H1 (cell line): ENCODE results near the gene ADD3. TPM values are rescaled to one million over a fixed set of nuclear protein-coding genes. Genes with fewer than 3 reads are reported as not detected.

Source experiments
- CTCF ChIA-PET: fragments of 300-600 bp; sonication (Branson Sonifier 250); formaldehyde crosslinking; loops from one replicate; lab custom pipeline; 2021; ENCODE audit not compliant: partially characterized antibody; lab: Charles Lee
- POLR2A ChIA-PET: fragments of 300-600 bp; sonication (Branson Sonifier 250); formaldehyde crosslinking; loops from one replicate; lab custom pipeline; 2021; ENCODE audit warnings: inconsistent platforms; ENCODE audit not compliant: partially characterized antibody; lab: Charles Lee
- DNase-seq, 2 experiments: peaks; one replicate each; pipeline versions ENCODE4 v3.0.0 to v3.0.0-alpha.2; 2010 to 2022; ENCODE audit warnings: low spot score in 2 of 2, low read depth in 1 of 2, mixed read lengths in 1 of 2
- FAIRE-seq: peaks from 2 replicates; lab custom pipeline; 2011; peaks lifted over from hg19 to GRCh38; lab: Jason Lieb, UNC
- H2AFZ ChIP-seq: 2 replicates; pipeline ENCODE4 v1.8.1; 2012; ENCODE audit warnings: low read length, inconsistent platforms
- H2AK5ac ChIP-seq: 2 replicates; pipeline ENCODE4 v1.6.1; 2013; ENCODE audit warnings: low read depth, low read length
- H2BK120ac ChIP-seq: replicated peaks from 2 replicates; pipeline ENCODE3; 2013; ENCODE audit warnings: low read depth, low read length, inconsistent platforms
- H2BK12ac ChIP-seq: 2 replicates; pipeline ENCODE4 v1.6.1; 2013; ENCODE audit warnings: low read depth, low read length
- H2BK15ac ChIP-seq: 2 replicates; pipeline ENCODE4 v1.6.1; 2013; ENCODE audit warnings: low read length
- H2BK20ac ChIP-seq: 2 replicates; pipeline ENCODE4 v1.6.1; 2013; ENCODE audit warnings: low read length
- H2BK5ac ChIP-seq: 2 replicates; pipeline ENCODE4 v1.6.1; 2013; ENCODE audit warnings: low read depth, low read length
- H3K14ac ChIP-seq: 2 replicates; pipeline ENCODE4 v1.6.1; 2013; ENCODE audit warnings: inconsistent platforms; ENCODE audit not compliant: insufficient read length
- H3K18ac ChIP-seq: 2 replicates; pipeline ENCODE4 v1.6.1; 2013; ENCODE audit warnings: low read length; ENCODE audit errors: extremely low read depth
- H3K23ac ChIP-seq: 2 replicates; pipeline ENCODE4 v1.6.1; 2013; ENCODE audit warnings: inconsistent platforms; ENCODE audit not compliant: insufficient read length
- H3K23me2 ChIP-seq: 2 replicates; pipeline ENCODE4 v1.6.1; 2013; ENCODE audit warnings: low read depth, low read length
- H3K27ac ChIP-seq: 2 replicates; pipeline ENCODE4 v1.6.1; 2011; ENCODE audit warnings: low read depth, low read length, inconsistent platforms
- H3K27me3 ChIP-seq, 4 experiments: replicated peaks in 1 of 4; 1 replicate in 1 of 4; 2 replicates in 3 of 4; pipeline versions ENCODE4 v1.6.1 to v1.8.1; 2011 to 2013; ENCODE audit warnings: low read length in 3 of 4, mild to moderate bottlenecking in 3 of 4, inconsistent platforms in 2 of 4, mixed read lengths in 2 of 4, moderate library complexity in 1 of 4; ENCODE audit not compliant: control insufficient read depth in 3 of 4, insufficient read depth in 3 of 4; ENCODE audit errors: extremely low read depth in 1 of 4
- H3K36me3 ChIP-seq, 4 experiments: 2 replicates each; pipeline versions ENCODE4 v1.6.1 to v1.8.1; 2011 to 2013; ENCODE audit warnings: mild to moderate bottlenecking in 4 of 4, low read length in 3 of 4, moderate library complexity in 2 of 4, control low read depth in 1 of 4, inconsistent platforms in 1 of 4; ENCODE audit not compliant: insufficient read depth in 4 of 4, control insufficient read depth in 2 of 4
- H3K4ac ChIP-seq: replicated peaks from 2 replicates; pipeline ENCODE3; 2013; ENCODE audit warnings: low read length, low read depth, mixed read lengths, inconsistent platforms; ENCODE audit not compliant: insufficient read length
- H3K4me1 ChIP-seq, 4 experiments: replicated peaks in 1 of 4; 1 replicate in 1 of 4; 2 replicates in 3 of 4; pipeline versions ENCODE4 v1.6.1 to v1.8.1; 2011 to 2013; ENCODE audit warnings: low read length in 3 of 4, inconsistent platforms in 2 of 4, mixed read lengths in 1 of 4; ENCODE audit not compliant: insufficient read depth in 4 of 4, control insufficient read depth in 3 of 4
- H3K4me2 ChIP-seq, 2 experiments: 2 replicates each; pipeline versions ENCODE4 v1.6.1 to v1.8.1; 2011 to 2013; ENCODE audit warnings: low read depth in 2 of 2, low read length in 2 of 2, control low read depth in 1 of 2, inconsistent platforms in 1 of 2, mild to moderate bottlenecking in 1 of 2; ENCODE audit not compliant: insufficient read depth in 1 of 2
- H3K4me3 ChIP-seq, 4 experiments: fragments of 200-600, 300-600 bp in 1 of 4; sonication (generic), shearing (Covaris generic), sonication (Bioruptor Twin) in 1 of 4; 2 replicates each; pipeline versions ENCODE4 v1.5.1 to v1.8.1; 2011 to 2016; ENCODE audit warnings: low read length in 4 of 4, low read depth in 3 of 4, control low read depth in 2 of 4, inconsistent platforms in 2 of 4, mild to moderate bottlenecking in 2 of 4, mixed read lengths in 1 of 4, moderate library complexity in 1 of 4; ENCODE audit not compliant: insufficient read depth in 2 of 4; ENCODE audit errors: extremely low read depth in 1 of 4
- H3K56ac ChIP-seq: replicated peaks from 2 replicates; pipeline ENCODE3; 2013; ENCODE audit warnings: low read depth, mild to moderate bottlenecking, mixed read lengths, low read length, inconsistent platforms; ENCODE audit not compliant: insufficient read length
- H3K79me1 ChIP-seq: 2 replicates; pipeline ENCODE4 v1.6.1; 2013; ENCODE audit warnings: low read depth, low read length, control low read depth
- H3K79me2 ChIP-seq, 2 experiments: 2 replicates each; pipeline versions ENCODE4 v1.6.1 to v1.8.1; 2012 to 2013; ENCODE audit warnings: low read length in 2 of 2, mild to moderate bottlenecking in 2 of 2, inconsistent platforms in 1 of 2; ENCODE audit not compliant: insufficient read depth in 2 of 2, control insufficient read depth in 1 of 2
- H3K9ac ChIP-seq, 4 experiments: replicated peaks in 1 of 4; 1 replicate in 1 of 4; 2 replicates in 3 of 4; pipeline versions ENCODE4 v1.6.1 to v1.8.1; 2011 to 2013; ENCODE audit warnings: low read depth in 3 of 4, low read length in 3 of 4, control low read depth in 2 of 4, mild to moderate bottlenecking in 2 of 4, moderate library complexity in 2 of 4, inconsistent platforms in 1 of 4; ENCODE audit errors: extremely low read depth in 1 of 4
- H3K9me3 ChIP-seq, 2 experiments: 2 replicates each; pipeline versions ENCODE4 v1.6.1 to v1.8.1; 2012 to 2013; ENCODE audit warnings: mild to moderate bottlenecking in 2 of 2, moderate library complexity in 2 of 2, control low read depth in 1 of 2, inconsistent platforms in 1 of 2, low read depth in 1 of 2, low read length in 1 of 2, mixed read lengths in 1 of 2; ENCODE audit not compliant: insufficient read depth in 2 of 2
- H4K20me1 ChIP-seq, 2 experiments: replicated peaks in 1 of 2; 2 replicates each; pipeline versions ENCODE3 to v1.8.1; 2011 to 2013; ENCODE audit warnings: inconsistent platforms in 2 of 2, low read length in 2 of 2, mild to moderate bottlenecking in 1 of 2; ENCODE audit not compliant: insufficient read depth in 2 of 2, control insufficient read depth in 1 of 2
- H4K5ac ChIP-seq: 2 replicates; pipeline ENCODE4 v1.6.1; 2013; ENCODE audit warnings: low read length, low read depth, mixed read lengths, inconsistent platforms; ENCODE audit not compliant: insufficient read length
- H4K8ac ChIP-seq: 2 replicates; pipeline ENCODE4 v1.8.0; 2013; ENCODE audit warnings: mild to moderate bottlenecking, moderate library complexity, low read length, inconsistent platforms; ENCODE audit not compliant: insufficient read depth; ENCODE audit errors: extremely low read depth
- H4K91ac ChIP-seq: replicated peaks from 2 replicates; pipeline ENCODE3; 2013; ENCODE audit warnings: low read length, mixed read lengths, inconsistent platforms; ENCODE audit not compliant: insufficient read length
- CBX8 ChIP-seq: fragments of 300-800, 300-1000 bp; sonication (generic); IDR thresholded peaks from 2 replicates; pipeline ENCODE4 v1.7.1; 2016; ENCODE audit warnings: low read depth, low read length, borderline replicate concordance
- POLR2AphosphoS5 ChIP-seq: IDR thresholded peaks from 2 replicates; pipeline ENCODE4 v1.6.1; 2011; ENCODE audit warnings: low read depth, low read length
- RNF2 ChIP-seq: fragments of 200-900, 300-1000 bp; sonication (generic); IDR thresholded peaks from 2 replicates; pipeline ENCODE4 v1.7.1; 2016; ENCODE audit warnings: borderline replicate concordance, low read depth, mild to moderate bottlenecking, antibody characterized with exemption, low read length; ENCODE audit not compliant: poor library complexity, severe bottlenecking; ENCODE audit errors: missing control alignments
- SAP30 ChIP-seq: fragments of 300-600 bp; sonication (generic); IDR thresholded peaks from 2 replicates; pipeline ENCODE4 v1.7.1; 2012; ENCODE audit warnings: low read length, moderate library complexity, mild to moderate bottlenecking, inconsistent platforms; ENCODE audit not compliant: insufficient read depth, insufficient replicate concordance
- TAF1 ChIP-seq: IDR thresholded peaks from 2 replicates; pipeline ENCODE4 v1.6.1; 2011; ENCODE audit warnings: mild to moderate bottlenecking, low read depth, low read length
- WGBS, 2 experiments: shearing (Covaris generic) in 1 of 2; methylation state at CpG; one replicate each; pipeline versions ENCODE4 v1.1.6 to v1.1.7; 2013 to 2015; ENCODE audit warnings: low lambda C conversion rate in 2 of 2, mixed read lengths in 2 of 2, inconsistent platforms in 1 of 2, low coverage in 1 of 2, missing lambda C conversion rate in 1 of 2; ENCODE audit not compliant: insufficient replicate concordance in 2 of 2, insufficient coverage in 1 of 2, insufficient read length in 1 of 2; ENCODE audit errors: extremely low coverage in 1 of 2, missing lambda C conversion rate in 1 of 2; 5-methylcytosine and 5-hydroxymethylcytosine counted together
- polyA plus RNA-seq, 7 experiments: library from polyadenylated mRNA; depleted of rRNA in 3 of 7; stranded (reverse) in 5 of 7; unstranded in 2 of 7; fragments of >200 nt in 5 of 7; fragments of 200-250 nt in 2 of 7; gene quantifications; 1 replicate in 5 of 7; 2 replicates in 1 of 7; 4 replicates in 1 of 7; pipeline versions ENCODE4 v1.2.1 to v1.2.3, GENCODE V29; 2011 to 2013; ENCODE audit warnings: missing spikeins in 2 of 7, mixed read lengths in 2 of 7
- total RNA-seq: library from RNA; stranded (reverse); fragmentation: NEBNext Ultra II Directional; extraction: Animal tissue kit (Norgen Biotek cat#: 25700); gene quantifications from 2 replicates; pipeline ENCODE4 v1.2.1, GENCODE V29; 2021
- TF ChIP-seq, protein P1 (sequence below): IDR thresholded peaks from 2 replicates; pipeline ENCODE4 v1.6.1; 2011; ENCODE audit warnings: low read length, improper control_type of control experiment

ADD3 gene
- total and polyA plus RNA-seq, 2 of the 8 experiments (the other 6 are each of a cell fraction or from before 2014, with no cell fraction given): 44.7 to 85.6 TPM

DNA sequence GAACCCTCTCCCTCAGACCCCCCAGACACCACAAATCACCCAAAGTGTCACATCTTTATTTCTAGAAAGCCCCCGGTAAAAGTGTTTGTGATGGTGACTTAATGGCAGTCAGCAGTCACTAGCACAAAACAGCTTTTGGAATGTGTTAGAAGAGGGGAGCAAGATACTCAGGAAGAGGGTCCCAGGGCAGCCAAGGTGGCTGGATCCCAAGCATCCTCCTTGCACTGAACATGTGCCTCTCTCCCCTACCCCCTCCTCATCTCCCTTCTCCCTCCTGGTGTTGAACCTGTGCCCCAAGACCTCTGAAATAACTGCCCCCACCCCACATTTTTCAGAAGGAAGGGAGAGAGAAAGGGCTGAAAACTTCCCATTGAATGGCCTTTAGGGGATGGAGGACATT is 161.8 kb downstream of the ADD3 start:
- Histone ChIP-seq H3K4me1 (peaks cover 0 to 23% (median 8%) of the 10 kb centered on the region in 4 experiments; a peak in 6 of 7 replicates), H4K8ac (no peak overlapping the region), H3K79me2 (no peaks in the 10 kb centered on the region), H2AK5ac (no peak overlapping the region), H2BK5ac (no peak overlapping the region), H2BK12ac (no peak overlapping the region), H4K91ac (no peak overlapping the region), H3K9me3 (no peaks in the 10 kb centered on the region), H3K14ac (no peak overlapping the region), H3K4me2 (peak overlapping the region in 1 of 2 experiments; percentile 32; a peak in 1 of 4 replicates), H3K27ac (no peak overlapping the region), H3K9ac (no peak overlapping the region), H4K20me1 (peaks cover 0 to 28% of the 10 kb centered on the region in 2 experiments), H3K36me3 (no peaks in the 10 kb centered on the region), H2BK20ac (no peak overlapping the region), H3K23ac (no peak overlapping the region), H3K56ac (no peak overlapping the region), H2BK15ac (no peak overlapping the region), H3K23me2 (no peaks in the 10 kb centered on the region), H3K79me1 (no peaks in the 10 kb centered on the region), H3K4ac (no peak overlapping the region), H2AFZ (no peak overlapping the region), H3K4me3 (no peak overlapping the region), H3K18ac (no peak overlapping the region), H4K5ac (no peak overlapping the region), H2BK120ac (no peak overlapping the region), H3K27me3 (peaks cover 66 to 98% (median 93%) of the 10 kb centered on the region in 4 experiments)
- TF ChIP-seq TAF1: no peak
- TF ChIP-seq, protein P1, sequence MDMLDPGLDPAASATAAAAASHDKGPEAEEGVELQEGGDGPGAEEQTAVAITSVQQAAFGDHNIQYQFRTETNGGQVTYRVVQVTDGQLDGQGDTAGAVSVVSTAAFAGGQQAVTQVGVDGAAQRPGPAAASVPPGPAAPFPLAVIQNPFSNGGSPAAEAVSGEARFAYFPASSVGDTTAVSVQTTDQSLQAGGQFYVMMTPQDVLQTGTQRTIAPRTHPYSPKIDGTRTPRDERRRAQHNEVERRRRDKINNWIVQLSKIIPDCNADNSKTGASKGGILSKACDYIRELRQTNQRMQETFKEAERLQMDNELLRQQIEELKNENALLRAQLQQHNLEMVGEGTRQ: no peak
- TF ChIP-seq CBX8: no peak
- TF ChIP-seq RNF2: peak; percentile 49
- no peak for TF ChIP-seq POLR2AphosphoS5
- TF ChIP-seq SAP30: no peak
- POLR2A ChIA-PET: interaction anchor here (0.7 to 2.4 kb wide), 2 partner anchors 38 to 40 kb away, joined by 3 to 8 read pairs; no protein-coding TSS in a partner anchor
- FAIRE-seq (no peak), DNase-seq (peak in 1 of 2 experiments; percentile 47)
- 36% methylated on average over 1 of the region's 1 CpG; no CpG with 5 or more reads in 1 of the 2 experiments for WGBS, 2 experiments
- CTCF ChIA-PET: interaction anchor here (1.5 to 5.1 kb wide), 4 partner anchors 14 to 50 kb away, joined by 3 to 33 read pairs (median 12); no protein-coding TSS in a partner anchor
